ENCODE data around the gene TAF10. TPM values are rescaled to one million over a fixed set of nuclear protein-coding genes. Genes with fewer than 3 reads are reported as not detected.

TAF10 gene
- total RNA-seq, 1 experiment from 2014 or later = 142 TPM

DNA sequence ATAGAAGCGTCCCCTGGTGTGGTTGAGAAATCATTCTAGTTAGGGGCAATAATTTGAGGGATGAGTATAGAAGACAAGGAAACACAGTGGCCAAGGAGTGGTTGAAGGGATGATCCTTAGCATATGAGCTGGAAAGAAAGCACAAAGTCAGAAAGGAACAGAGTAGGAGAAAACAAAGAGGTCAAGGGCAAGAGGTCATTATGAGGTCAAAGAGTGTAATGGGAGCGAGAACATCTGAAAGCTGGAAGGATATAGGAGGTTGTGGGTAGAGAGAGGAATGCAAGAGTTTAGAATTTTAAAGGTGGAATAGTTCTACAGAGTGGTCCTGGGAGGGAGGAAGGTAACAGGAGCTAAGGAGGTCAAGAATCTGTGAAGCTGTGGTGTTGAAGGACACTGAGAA lies 41.6 kb upstream of the TAF10 start:
- peaks cover 1% of the 10 kb centered on the region; the same call in 1 of the 2 replicates for H3K27me3 ChIP-seq (replicated peaks; ENCODE audit: control insufficient read depth, insufficient read depth, low read length)
- no peak for DNase-seq
- ChIA-PET CTCF (no interaction called here), POLR2A (no interaction called here)
- H3K4me3 ChIP-seq (ENCODE audit: low read depth, low read length) = no peak overlapping the region
- intact Hi-C loops (cut with micrococcal nuclease; ENCODE audit: unreplicated experiment) = no loop called here
- H3K36me3 ChIP-seq (ENCODE audit: control insufficient read depth, insufficient read depth, low read length) = no peaks in the 10 kb centered on the region
- peaks cover 8% of the 10 kb centered on the region; the same call in 1 of the 2 replicates for H3K4me1 ChIP-seq
- Mint-ChIP-seq H3K9me3 (ENCODE audit: unreplicated experiment) (no peaks in the 10 kb centered on the region), H3K27ac (ENCODE audit: unreplicated experiment) (no peak overlapping the region), H3K36me3 (ENCODE audit: insufficient read depth, unreplicated experiment) (no peaks in the 10 kb centered on the region), H3K27me3 (ENCODE audit: insufficient read depth, unreplicated experiment) (peaks cover 12% of the 10 kb centered on the region), H3K4me3 (ENCODE audit: unreplicated experiment) (no peak overlapping the region), H3K4me1 (ENCODE audit: low read depth, unreplicated experiment) (no peaks in the 10 kb centered on the region)
- TF ChIP-seq, protein P1, sequence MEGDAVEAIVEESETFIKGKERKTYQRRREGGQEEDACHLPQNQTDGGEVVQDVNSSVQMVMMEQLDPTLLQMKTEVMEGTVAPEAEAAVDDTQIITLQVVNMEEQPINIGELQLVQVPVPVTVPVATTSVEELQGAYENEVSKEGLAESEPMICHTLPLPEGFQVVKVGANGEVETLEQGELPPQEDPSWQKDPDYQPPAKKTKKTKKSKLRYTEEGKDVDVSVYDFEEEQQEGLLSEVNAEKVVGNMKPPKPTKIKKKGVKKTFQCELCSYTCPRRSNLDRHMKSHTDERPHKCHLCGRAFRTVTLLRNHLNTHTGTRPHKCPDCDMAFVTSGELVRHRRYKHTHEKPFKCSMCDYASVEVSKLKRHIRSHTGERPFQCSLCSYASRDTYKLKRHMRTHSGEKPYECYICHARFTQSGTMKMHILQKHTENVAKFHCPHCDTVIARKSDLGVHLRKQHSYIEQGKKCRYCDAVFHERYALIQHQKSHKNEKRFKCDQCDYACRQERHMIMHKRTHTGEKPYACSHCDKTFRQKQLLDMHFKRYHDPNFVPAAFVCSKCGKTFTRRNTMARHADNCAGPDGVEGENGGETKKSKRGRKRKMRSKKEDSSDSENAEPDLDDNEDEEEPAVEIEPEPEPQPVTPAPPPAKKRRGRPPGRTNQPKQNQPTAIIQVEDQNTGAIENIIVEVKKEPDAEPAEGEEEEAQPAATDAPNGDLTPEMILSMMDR (IDR thresholded peaks at IDR 0.05; ENCODE audit: insufficient read depth in 1 of 2, low read depth in 1 of 2, low read length in 1 of 2, severe bottlenecking in 1 of 2, unreplicated experiment in 1 of 2) = no peak
- BruUV-seq (replicated peaks) = no TSS peak
- H3K9me3 ChIP-seq = no peaks in the 10 kb centered on the region

GRCh38 chr11:6653097-6653496 lies 41.1 kb upstream of the TAF10 start:
- intact Hi-C loops (cut with micrococcal nuclease; ENCODE audit: unreplicated experiment) = no loop called here
- CTCF ChIA-PET = no interaction called here
- no TSS peak for BruUV-seq (replicated peaks)

GRCh38 chr11:6652182-6652581 lies 40.2 kb upstream of the TAF10 start:
- H3K36me3 Mint-ChIP-seq (ENCODE audit: insufficient read depth, unreplicated experiment) = no peaks in the 10 kb centered on the region
- H3K27ac Mint-ChIP-seq (ENCODE audit: unreplicated experiment) = no peak overlapping the region
- intact Hi-C loops (cut with micrococcal nuclease; ENCODE audit: unreplicated experiment) = no loop called here
- TF ChIP-seq, protein P1 (IDR thresholded peaks at IDR 0.05; ENCODE audit: insufficient read depth in 1 of 2, low read depth in 1 of 2, low read length in 1 of 2, severe bottlenecking in 1 of 2, unreplicated experiment in 1 of 2) = no peak
- Histone ChIP-seq H3K4me1 (peaks cover 8% of the 10 kb centered on the region; the same call in 1 of the 2 replicates), H3K4me3 (ENCODE audit: low read depth, low read length) (no peak overlapping the region), H3K36me3 (ENCODE audit: control insufficient read depth, insufficient read depth, low read length) (no peaks in the 10 kb centered on the region), H3K27me3 (replicated peaks; ENCODE audit: control insufficient read depth, insufficient read depth, low read length) (0 out of 2 replicates have a peak, but pooled peaks cover 1% of the 10 kb centered on the region), H3K9me3 (no peaks in the 10 kb centered on the region)
- BruUV-seq (replicated peaks) = no TSS peak
- DNase-seq = no peak
- POLR2A ChIA-PET = interaction anchor here (0.6 kb wide), 1 partner anchor 193 kb away, joined by 5 read pairs; no protein-coding TSS in a partner anchor
- CTCF ChIA-PET = interaction anchor here (1.0 kb wide), 1 partner anchor 160 kb away, joined by 3 read pairs; no protein-coding TSS in a partner anchor
- peaks cover 12% of the 10 kb centered on the region for H3K27me3 Mint-ChIP-seq (ENCODE audit: insufficient read depth, unreplicated experiment)
- H3K9me3 Mint-ChIP-seq (ENCODE audit: unreplicated experiment) = no peaks in the 10 kb centered on the region
- no peaks in the 10 kb centered on the region for H3K4me1 Mint-ChIP-seq (ENCODE audit: low read depth, unreplicated experiment)
- no peak overlapping the region for H3K4me3 Mint-ChIP-seq (ENCODE audit: unreplicated experiment)

More at GRCh38 chr11:6653097-6653496, 41.1 kb upstream of the TAF10 start:
- Histone ChIP-seq H3K9me3 (no peaks in the 10 kb centered on the region), H3K36me3 (ENCODE audit: control insufficient read depth, insufficient read depth, low read length) (no peaks in the 10 kb centered on the region), H3K4me1 (peaks cover 8% of the 10 kb centered on the region; the same call in 1 of the 2 replicates), H3K27me3 (replicated peaks; ENCODE audit: control insufficient read depth, insufficient read depth, low read length) (peaks cover 1% of the 10 kb centered on the region; the same call in 1 of the 2 replicates), H3K4me3 (ENCODE audit: low read depth, low read length) (no peak overlapping the region)
- Mint-ChIP-seq H3K27me3 (ENCODE audit: insufficient read depth, unreplicated experiment) (peaks cover 12% of the 10 kb centered on the region), H3K27ac (ENCODE audit: unreplicated experiment) (no peak overlapping the region), H3K4me1 (ENCODE audit: low read depth, unreplicated experiment) (no peaks in the 10 kb centered on the region), H3K36me3 (ENCODE audit: insufficient read depth, unreplicated experiment) (no peaks in the 10 kb centered on the region), H3K9me3 (ENCODE audit: unreplicated experiment) (no peaks in the 10 kb centered on the region), H3K4me3 (ENCODE audit: unreplicated experiment) (no peak overlapping the region)
- TF ChIP-seq, protein P1 (IDR thresholded peaks at IDR 0.05; ENCODE audit: insufficient read depth in 1 of 2, low read depth in 1 of 2, low read length in 1 of 2, severe bottlenecking in 1 of 2, unreplicated experiment in 1 of 2) = no peak
- DNase-seq = no peak
- POLR2A ChIA-PET = no interaction called here

Measured in Caco-2 (cell line).